Prostate gland (tissue), 2 donors: Measurements from ENCODE around the gene CAB39L.

ENCODE experiments used
- CTCF ChIP-seq, 4 experiments: fragments of 200-600 bp in 2 of 4; fragments of 450-650 bp in 2 of 4; sonication (generic) in 2 of 4; IDR thresholded peaks; 1 replicate in 3 of 4; 2 replicates in 1 of 4; pipeline ENCODE4 v1.5.1; 2016 to 2019; ENCODE audit warnings: antibody characterized with exemption in 4 of 4, mild to moderate bottlenecking in 2 of 4, moderate library complexity in 2 of 4
- POLR2A ChIP-seq: fragments of 450-650 bp; IDR thresholded peaks from one replicate; pipeline ENCODE4 v1.6.1; 2016; ENCODE audit warnings: antibody characterized with exemption, mild to moderate bottlenecking
- POLR2AphosphoS5 ChIP-seq: sonication (generic); formaldehyde crosslinking; IDR thresholded peaks from one replicate; pipeline ENCODE4 v1.6.1; 2017; ENCODE audit warnings: antibody characterized with exemption

- TF ChIP-seq CTCF (IDR thresholded peaks at IDR 0.05): no peak
- TF ChIP-seq POLR2A: no peak
- no peak for TF ChIP-seq POLR2AphosphoS5
Observed at GRCh38 chr13:49343731-49344130, 100.1 kb downstream of the CAB39L start.
